Dendritic cell treated with granulocyte-macrophage colony-stimulating factor and Interleukin-4, amounts not matched to agents 40 ng/mL and 50 ng/mL, for 4 days (primary cell): Measurements from ENCODE around the gene MLKL.
"Not testable (repeated sequence)": the region's sequence is repeated elsewhere in the genome, so short reads cannot be mapped to it uniquely, and the experiment has no call there.

Experiments
- H3K27ac Mint-ChIP-seq: one replicate; pipeline ENCODE4 v1.8.0; 2022; ENCODE audit warnings: mild to moderate bottlenecking, mixed read lengths
- H3K27me3 Mint-ChIP-seq: one replicate; pipeline ENCODE4 v1.8.0; 2022; ENCODE audit warnings: mild to moderate bottlenecking, mixed read lengths
- H3K36me3 Mint-ChIP-seq: one replicate; pipeline ENCODE4 v1.8.0; 2022; ENCODE audit warnings: low read depth, mixed read lengths
- H3K4me1 Mint-ChIP-seq: one replicate; pipeline ENCODE4 v1.8.0; 2022; ENCODE audit warnings: low read depth, mixed read lengths
- H3K4me3 Mint-ChIP-seq: one replicate; pipeline ENCODE4 v1.8.0; 2022; ENCODE audit warnings: mild to moderate bottlenecking, moderate library complexity, mixed read lengths
- H3K9me3 Mint-ChIP-seq: one replicate; pipeline ENCODE4 v1.8.0; 2022; ENCODE audit warnings: mixed read lengths
- intact Hi-C: fragments of 100-400 bp; cut with micrococcal nuclease; formaldehyde crosslinking; loops from one replicate; pipeline ENCODE4 v1.15.0; 2022

MLKL gene

GRCh38 chr16:74700116-74700437, 585 bp downstream of the MLKL start:
- intact Hi-C loops = loop anchor here (2.0 kb wide), 1 partner anchor 33 kb away; the partner anchor contains the start of gene RFWD3
- peak overlapping the region; percentile 81 for H3K4me3 Mint-ChIP-seq

GRCh38 chr16:74699666-74700065, 996 bp downstream of the MLKL start:
- H3K27me3 Mint-ChIP-seq = no peaks in the 10 kb centered on the region
- H3K4me1 Mint-ChIP-seq = peaks cover 60% of the 10 kb centered on the region
- H3K9me3 Mint-ChIP-seq = no peaks in the 10 kb centered on the region
- H3K27ac Mint-ChIP-seq = peak overlapping the region; percentile 94
- H3K4me3 Mint-ChIP-seq = peak overlapping the region; percentile 63
- peaks cover 35% of the 10 kb centered on the region for H3K36me3 Mint-ChIP-seq
- intact Hi-C loops = loop anchor here (2.0 kb wide), 1 partner anchor 33 kb away; the partner anchor contains the start of gene RFWD3

More at GRCh38 chr16:74700116-74700437, 585 bp downstream of the MLKL start:
- Mint-ChIP-seq H3K36me3 (peaks cover 31% of the 10 kb centered on the region), H3K27me3 (no peaks in the 10 kb centered on the region), H3K9me3 (no peaks in the 10 kb centered on the region), H3K27ac (peak overlapping the region; percentile 94), H3K4me1 (peaks cover 64% of the 10 kb centered on the region)

GRCh38 chr16:74698222-74698621, 2.4 kb downstream of the MLKL start:
- H3K9me3 Mint-ChIP-seq = no peaks in the 10 kb centered on the region
- H3K4me3 Mint-ChIP-seq = peak overlapping the region; percentile 67
- intact Hi-C loops = no loop called here
- peak overlapping the region; percentile 67 for H3K27ac Mint-ChIP-seq
- H3K4me1 Mint-ChIP-seq = peaks cover 55% of the 10 kb centered on the region
- no peaks in the 10 kb centered on the region for H3K27me3 Mint-ChIP-seq
- H3K36me3 Mint-ChIP-seq = peaks cover 47% of the 10 kb centered on the region

GRCh38 chr16:74695450-74696422, 4.9 kb downstream of the MLKL start:
- Mint-ChIP-seq H3K27ac (peak overlapping the region; percentile 84), H3K9me3 (no peaks in the 10 kb centered on the region), H3K27me3 (no peaks in the 10 kb centered on the region), H3K36me3 (peaks cover 68% of the 10 kb centered on the region), H3K4me3 (peak overlapping the region; percentile 81), H3K4me1 (peaks cover 49% of the 10 kb centered on the region)
- intact Hi-C loops = no loop called here

- peaks cover 88% of the 10 kb centered on the region for H3K36me3 Mint-ChIP-seq
- no peaks in the 10 kb centered on the region for H3K27me3 Mint-ChIP-seq
Observed at GRCh38 chr16:74691093-74691855, 9.4 kb downstream of the MLKL start.

GRCh38 chr16:74682556-74682955, 18.1 kb downstream of the MLKL start:
- intact Hi-C loops = no loop called here
- H3K27me3 Mint-ChIP-seq = no peaks in the 10 kb centered on the region
- no peak overlapping the region for H3K4me3 Mint-ChIP-seq
- peaks cover 88% of the 10 kb centered on the region for H3K36me3 Mint-ChIP-seq
- H3K27ac Mint-ChIP-seq = peak overlapping the region; percentile 66
- H3K9me3 Mint-ChIP-seq = no peaks in the 10 kb centered on the region
- H3K4me1 Mint-ChIP-seq = peaks cover 20% of the 10 kb centered on the region

More at GRCh38 chr16:74691093-74691855, 9.4 kb downstream of the MLKL start:
- Mint-ChIP-seq H3K9me3 (no peaks in the 10 kb centered on the region), H3K27ac (no peak overlapping the region), H3K4me1 (peaks cover 26% of the 10 kb centered on the region), H3K4me3 (no peak overlapping the region)
- intact Hi-C loops = no loop called here

- H3K4me3 Mint-ChIP-seq = no peak overlapping the region
- H3K36me3 Mint-ChIP-seq = peaks cover 91% of the 10 kb centered on the region
- H3K4me1 Mint-ChIP-seq = peaks cover 20% of the 10 kb centered on the region
- intact Hi-C loops = no loop called here
- H3K27me3 Mint-ChIP-seq = no peaks in the 10 kb centered on the region
- H3K9me3 Mint-ChIP-seq = no peaks in the 10 kb centered on the region
- no peak overlapping the region for H3K27ac Mint-ChIP-seq
Observed at GRCh38 chr16:74680681-74681080, 20.0 kb downstream of the MLKL start.

GRCh38 chr16:74679983-74680382, 20.7 kb downstream of the MLKL start:
- Mint-ChIP-seq H3K4me1 (peaks cover 20% of the 10 kb centered on the region), H3K4me3 (no peak overlapping the region), H3K27ac (no peak overlapping the region), H3K36me3 (peaks cover 91% of the 10 kb centered on the region), H3K27me3 (no peaks in the 10 kb centered on the region), H3K9me3 (no peaks in the 10 kb centered on the region)
- intact Hi-C loops = no loop called here

- Mint-ChIP-seq H3K36me3 (peaks cover 97% of the 10 kb centered on the region), H3K27ac (no peak overlapping the region), H3K9me3 (no peaks in the 10 kb centered on the region), H3K4me1 (peaks cover 4% of the 10 kb centered on the region), H3K4me3 (no peak overlapping the region), H3K27me3 (no peaks in the 10 kb centered on the region)
- intact Hi-C loops = no loop called here
Observed at GRCh38 chr16:74677868-74678267, 22.8 kb downstream of the MLKL start.

GRCh38 chr16:74673876-74674275, 26.8 kb downstream of the MLKL start:
- intact Hi-C loops = no loop called here
- Mint-ChIP-seq H3K4me1 (no peaks in the 10 kb centered on the region), H3K27me3 (no peaks in the 10 kb centered on the region), H3K36me3 (peaks cover 72% of the 10 kb centered on the region), H3K27ac (no peak overlapping the region), H3K9me3 (no peaks in the 10 kb centered on the region), H3K4me3 (no peak overlapping the region)

- H3K4me3 Mint-ChIP-seq, H3K27ac Mint-ChIP-seq, H3K9me3 Mint-ChIP-seq, intact Hi-C loops, H3K27me3 Mint-ChIP-seq: not testable (repeated sequence)
- peaks cover 25% of the 10 kb centered on the region for H3K4me1 Mint-ChIP-seq
- peaks cover 49% of the 10 kb centered on the region for H3K36me3 Mint-ChIP-seq
Observed at GRCh38 chr16:74668877-74669276, 31.8 kb downstream of the MLKL start.

GRCh38 chr16:74667255-74667700, 33.4 kb downstream of the MLKL start:
- intact Hi-C loops = loop anchor here (2.0 kb wide), 1 partner anchor 34 kb away; the partner anchor contains the start of gene MLKL
- Mint-ChIP-seq H3K36me3 (peaks cover 50% of the 10 kb centered on the region), H3K27me3 (no peaks in the 10 kb centered on the region), H3K27ac (peak overlapping the region; percentile 53), H3K4me3 (peak overlapping the region; percentile 88), H3K4me1 (peaks cover 38% of the 10 kb centered on the region), H3K9me3 (no peaks in the 10 kb centered on the region)

- Mint-ChIP-seq H3K27me3 (no peaks in the 10 kb centered on the region), H3K4me3 (peak within 1 kb of the TSS; percentile 88), H3K4me1 (peaks cover 40% of the 10 kb centered on the region), H3K27ac (peak within 1 kb of the TSS; percentile 85), H3K9me3 (no peaks in the 10 kb centered on the region), H3K36me3 (peaks cover 50% of the 10 kb centered on the region)
- intact Hi-C loops = loop anchor here (2.0 kb wide), 1 partner anchor 34 kb away; the partner anchor contains the start of gene MLKL
Observed at GRCh38 chr16:74666425-74667254, 34.0 kb downstream of the MLKL start, which contains the start of gene RFWD3. Gene RFWD3 (minus strand): TSS chr16:74666877. CDS start chr16:74661449, 5,428 bp downstream.
